Muscle layer of duodenum (tissue), 2 donors: ENCODE data around the gene DHFR2.
A peak's percentile ranks its signal among the peaks of the same experiment; 100 is the strongest.
"Not testable (repeated sequence)": the region's sequence is repeated elsewhere in the genome, so short reads cannot be mapped to it uniquely, and the experiment has no call there.

Experiments used
- H3K27ac ChIP-seq: one replicate; pipeline ENCODE4 v1.7.0; 2013; ENCODE audit warnings: mild to moderate bottlenecking, low read length
- H3K27me3 ChIP-seq: one replicate; pipeline ENCODE4 v1.7.0; 2013; ENCODE audit warnings: low read depth, mild to moderate bottlenecking, control low read depth, low read length
- H3K36me3 ChIP-seq, 2 donors: one replicate each; pipeline ENCODE4 v1.7.0; 2013; ENCODE audit warnings: low read length in 2 of 2, control low read depth in 1 of 2, mild to moderate bottlenecking in 1 of 2; ENCODE audit not compliant: insufficient read depth in 2 of 2, control insufficient read depth in 1 of 2
- H3K4me1 ChIP-seq, 2 donors: one replicate each; pipeline ENCODE4 v1.7.0; 2013; ENCODE audit warnings: low read length in 2 of 2, mild to moderate bottlenecking in 2 of 2, control low read depth in 1 of 2, moderate library complexity in 1 of 2; ENCODE audit not compliant: insufficient read depth in 2 of 2, control insufficient read depth in 1 of 2
- H3K4me3 ChIP-seq, 2 donors: one replicate each; pipeline ENCODE4 v1.7.0; 2013; ENCODE audit warnings: low read length in 2 of 2, low read depth in 1 of 2, mild to moderate bottlenecking in 1 of 2
- H3K9me3 ChIP-seq, 2 donors: one replicate each; pipeline ENCODE4 v1.7.0; 2013; ENCODE audit warnings: low read length in 2 of 2, control low read depth in 1 of 2, mild to moderate bottlenecking in 1 of 2; ENCODE audit not compliant: control insufficient read depth in 1 of 2
- donor health status: healthy.

Gene DHFR2

DNA sequence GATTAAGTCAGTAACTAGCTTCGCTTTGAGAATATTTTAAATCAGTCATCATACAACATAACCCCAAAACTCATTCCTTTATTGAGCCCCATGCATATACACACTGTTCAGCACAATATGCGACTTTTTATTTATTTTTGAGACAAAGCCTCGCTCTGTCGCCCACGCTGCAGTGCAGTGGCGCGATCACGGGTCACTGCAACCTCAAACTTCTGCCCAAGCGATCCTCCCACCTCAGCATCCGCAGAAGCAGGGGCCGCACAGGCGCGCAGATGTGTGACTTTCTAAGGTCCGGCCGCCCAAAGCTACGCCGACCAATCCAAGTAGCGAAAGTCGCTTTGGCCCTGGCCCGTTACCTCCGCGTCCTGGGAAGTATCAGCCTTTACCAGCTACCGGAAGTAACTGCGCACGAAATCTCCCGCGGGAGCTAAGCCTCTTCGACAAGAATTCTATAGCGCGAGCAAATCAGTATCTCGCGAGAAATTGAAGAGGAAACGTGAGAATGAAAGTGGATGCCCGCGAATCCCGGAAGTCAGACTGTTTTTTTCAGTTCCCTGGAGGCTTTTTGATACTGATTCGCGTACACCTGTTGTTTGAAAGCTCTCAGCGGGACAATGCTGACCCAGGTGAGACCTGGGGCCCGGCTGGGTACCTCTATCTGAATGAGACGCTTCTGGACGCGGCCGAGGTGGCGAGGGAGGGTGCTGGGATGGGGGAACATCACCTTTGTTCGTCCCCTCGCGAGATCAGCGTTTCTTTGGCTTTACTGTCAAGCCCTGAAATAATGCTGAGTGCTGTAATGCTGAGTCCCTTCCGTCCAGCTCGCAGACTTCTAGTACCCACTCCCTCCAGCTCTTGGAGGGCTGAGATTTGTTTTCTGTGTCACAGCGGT is at the start of gene DHFR2, which contains the start of gene NSUN3:
DHFR2 (minus strand) TSS at position 404 of the 892 bp plus-strand sequence. CDS start 1,405 bp downstream, outside the sequence.
NSUN3 (plus strand) TSS at position 549 of the 892 bp plus-strand sequence; CDS start at position 615, 66 bp downstream.
- H3K4me1 ChIP-seq: peaks cover 10 to 21% of the 10 kb centered on the region in 2 donors
- H3K27me3 ChIP-seq: no peaks in the 10 kb centered on the region
- peak within 1 kb of the TSS; percentile 83 to 100 for H3K4me3 ChIP-seq
- peaks cover 0 to 21% of the 10 kb centered on the region in 2 donors for H3K36me3 ChIP-seq
- peak within 1 kb of the TSS; percentile 99 for H3K27ac ChIP-seq
- H3K9me3 ChIP-seq: no peaks in the 10 kb centered on the region

DNA sequence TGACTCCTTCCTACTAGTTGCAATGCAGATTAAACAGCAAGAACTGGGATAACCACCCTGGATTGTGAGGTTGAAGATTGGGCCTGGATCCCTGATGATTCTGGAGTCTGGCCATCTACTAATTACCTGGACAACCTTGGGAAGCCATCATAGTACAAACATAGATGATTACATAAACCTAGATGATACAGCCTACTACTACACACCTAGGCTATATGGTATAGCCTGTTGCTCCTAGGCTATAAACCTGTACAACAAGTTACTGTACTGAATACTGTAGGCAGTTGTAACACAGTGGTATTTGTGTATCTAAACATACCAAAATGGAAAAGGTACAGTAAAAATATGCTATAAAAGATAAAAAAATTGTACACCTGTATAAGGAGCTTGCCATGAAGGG is 48.1 kb upstream of the DHFR2 start:
- no peaks in the 10 kb centered on the region for H3K27me3 ChIP-seq
- H3K9me3 ChIP-seq: no peaks in the 10 kb centered on the region
- no peak overlapping the region for H3K27ac ChIP-seq
- no peak overlapping the region for H3K4me3 ChIP-seq
- peaks cover 7 to 18% of the 10 kb centered on the region in 2 donors for H3K36me3 ChIP-seq
- no peaks in the 10 kb centered on the region for H3K4me1 ChIP-seq

DNA sequence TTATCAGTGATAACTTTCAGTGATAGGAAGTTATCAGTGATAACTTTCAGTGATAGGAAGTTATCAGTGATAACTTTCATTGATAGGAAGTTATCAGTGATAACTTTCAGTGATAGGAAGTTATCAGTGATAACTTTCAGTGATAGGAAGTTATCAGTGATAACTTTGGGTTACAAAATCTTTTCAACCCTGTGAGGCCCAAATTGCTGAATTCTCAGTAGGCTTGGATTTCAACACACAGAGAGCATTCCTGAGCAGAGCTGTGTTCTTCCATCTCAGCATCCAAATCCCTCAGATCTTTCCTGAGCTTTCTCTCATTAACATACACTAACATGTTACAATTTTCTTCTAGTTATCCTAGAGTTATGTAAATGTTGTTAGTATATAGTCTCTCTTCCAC is 47.5 kb upstream of the DHFR2 start:
- H3K4me3 ChIP-seq, H3K27ac ChIP-seq, H3K27me3 ChIP-seq, H3K4me1 ChIP-seq, H3K9me3 ChIP-seq: not testable (repeated sequence)
- H3K36me3 ChIP-seq: peaks cover 11 to 22% of the 10 kb centered on the region in 2 donors

DNA sequence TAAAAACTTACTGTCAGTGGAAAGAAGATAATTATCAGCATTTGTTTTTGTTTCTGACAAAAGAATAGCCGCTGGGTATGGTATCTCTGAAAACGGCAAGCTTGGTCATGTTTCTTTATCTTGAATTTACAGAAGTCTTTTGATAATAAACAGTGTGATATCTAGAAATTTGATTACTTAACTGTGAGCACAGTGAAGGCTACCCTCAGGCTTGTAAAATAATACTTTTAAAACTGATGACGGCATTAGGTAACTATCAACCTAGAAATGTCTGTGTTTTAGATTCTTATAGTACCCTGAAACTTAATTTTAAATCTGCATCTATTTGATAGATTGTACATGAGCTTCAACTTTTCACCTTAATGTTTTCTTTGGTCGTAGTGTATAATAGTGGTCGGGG is 43.6 kb upstream of the DHFR2 start:
- Histone ChIP-seq H3K4me3 (no peak overlapping the region), H3K9me3 (no peaks in the 10 kb centered on the region), H3K27me3 (no peaks in the 10 kb centered on the region), H3K27ac (no peak overlapping the region), H3K4me1 (no peaks in the 10 kb centered on the region), H3K36me3 (peaks cover 13 to 29% of the 10 kb centered on the region in 2 donors)

DNA sequence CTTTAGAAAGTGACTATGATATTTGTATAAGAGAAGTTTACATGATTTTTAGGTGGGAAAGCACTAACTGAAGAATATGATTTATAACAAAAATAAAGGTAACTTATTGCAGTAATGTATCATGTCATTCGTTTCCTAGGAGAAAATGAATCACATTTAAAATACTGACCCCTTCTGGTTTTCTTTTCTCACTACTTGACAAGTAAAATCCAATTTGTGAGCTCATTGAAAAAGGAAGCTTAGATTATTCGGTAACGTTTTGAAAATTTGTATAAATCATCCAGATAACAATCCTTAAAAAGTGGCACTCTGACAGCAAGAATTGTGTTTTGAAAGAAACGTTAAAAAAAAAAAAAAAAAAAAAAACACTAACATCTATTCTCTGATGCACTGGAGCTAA is 39.1 kb upstream of the DHFR2 start:
- Histone ChIP-seq H3K27me3 (no peaks in the 10 kb centered on the region), H3K9me3 (no peaks in the 10 kb centered on the region), H3K4me3 (no peak overlapping the region), H3K27ac (no peak overlapping the region), H3K36me3 (peaks cover 33 to 39% of the 10 kb centered on the region in 2 donors), H3K4me1 (no peaks in the 10 kb centered on the region)

DNA sequence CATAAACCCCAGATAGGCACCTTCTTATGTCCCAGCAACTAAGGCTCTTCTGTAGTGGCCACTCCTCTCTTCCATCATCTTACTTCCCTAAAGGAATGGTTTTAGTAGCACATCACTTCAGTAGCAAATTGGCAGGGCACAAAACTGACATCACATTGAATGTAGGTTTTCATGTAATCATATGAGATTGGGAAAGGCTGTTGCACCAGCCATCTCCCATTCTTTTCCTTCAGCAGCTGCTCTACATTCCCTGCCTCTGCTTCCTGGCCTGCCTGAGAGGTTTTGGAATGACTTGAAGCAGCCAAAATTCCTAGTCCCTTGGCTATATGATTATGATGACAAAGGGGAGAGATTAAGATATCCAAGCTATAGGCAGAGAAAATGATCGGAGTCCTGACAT is 36.6 kb upstream of the DHFR2 start:
- no peak overlapping the region for H3K27ac ChIP-seq
- H3K27me3 ChIP-seq: no peaks in the 10 kb centered on the region
- no peak overlapping the region for H3K4me3 ChIP-seq
- no peaks in the 10 kb centered on the region for H3K4me1 ChIP-seq
- no peaks in the 10 kb centered on the region for H3K9me3 ChIP-seq
- peaks cover 42 to 50% of the 10 kb centered on the region in 2 donors for H3K36me3 ChIP-seq

DNA sequence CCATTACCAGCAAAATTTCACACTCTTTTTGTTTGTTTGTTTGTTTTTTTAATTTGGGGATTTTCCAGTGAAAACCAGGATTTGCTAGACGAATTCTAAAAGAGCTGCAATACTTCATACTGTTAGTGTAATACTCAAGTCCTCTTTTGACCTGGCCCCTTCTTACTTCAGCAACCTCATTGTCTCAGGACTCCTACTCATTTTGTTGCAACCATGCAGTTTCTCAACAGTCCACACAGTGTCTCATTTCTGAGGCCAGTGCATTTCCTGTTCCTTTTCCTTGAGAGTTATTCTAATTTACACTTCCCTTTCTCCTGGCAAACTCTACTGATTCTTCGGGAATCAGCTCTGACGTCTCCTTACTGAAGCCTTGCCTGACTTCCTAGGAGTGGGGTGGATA is 35.7 kb upstream of the DHFR2 start:
- Histone ChIP-seq H3K4me1 (no peaks in the 10 kb centered on the region), H3K27me3 (no peaks in the 10 kb centered on the region), H3K9me3 (no peaks in the 10 kb centered on the region), H3K4me3 (no peak overlapping the region), H3K27ac (no peak overlapping the region), H3K36me3 (peaks cover 42 to 50% of the 10 kb centered on the region in 2 donors)

DNA sequence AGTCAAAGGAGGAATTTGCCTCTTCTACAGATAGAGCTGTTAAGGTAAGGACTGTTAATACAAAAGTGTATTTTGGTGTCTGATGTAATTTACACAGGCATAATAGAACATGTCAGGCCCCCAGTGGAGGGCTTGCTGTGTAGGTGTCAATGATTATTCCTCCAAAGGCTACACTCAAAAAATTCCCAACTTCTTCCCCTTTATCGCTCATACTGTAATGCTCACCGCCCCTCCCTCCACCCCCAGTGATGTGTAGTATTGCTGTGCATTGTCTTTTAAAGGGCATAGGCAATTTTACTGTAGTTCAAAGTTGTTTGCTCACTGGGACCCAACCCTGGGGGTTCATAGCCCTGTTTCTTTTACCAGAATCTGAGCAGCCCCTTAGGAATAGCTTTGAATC is 32.4 kb upstream of the DHFR2 start:
- H3K4me1 ChIP-seq: no peaks in the 10 kb centered on the region
- H3K27ac ChIP-seq: no peak overlapping the region
- no peaks in the 10 kb centered on the region for H3K9me3 ChIP-seq
- H3K4me3 ChIP-seq: no peak overlapping the region
- H3K27me3 ChIP-seq: no peaks in the 10 kb centered on the region
- peaks cover 35 to 50% of the 10 kb centered on the region in 2 donors for H3K36me3 ChIP-seq

DNA sequence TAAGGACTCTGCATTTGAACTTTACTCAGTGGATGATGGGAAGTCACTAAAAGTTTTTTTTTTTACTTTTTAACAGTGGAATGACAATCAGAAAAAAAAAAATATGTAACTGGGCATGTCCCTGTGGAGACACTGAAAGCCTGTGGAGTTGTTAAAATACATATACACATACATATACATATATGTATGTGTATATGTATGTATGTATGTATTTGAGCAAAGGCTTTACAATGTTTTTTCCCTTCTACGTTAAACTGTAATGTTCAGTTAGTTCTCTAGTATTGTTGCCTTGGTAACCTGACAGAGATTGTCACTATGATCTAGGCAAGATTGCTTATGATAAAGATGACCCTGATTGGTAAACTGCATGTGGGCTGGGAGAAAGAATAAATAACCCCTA is 30.4 kb upstream of the DHFR2 start:
- H3K27me3 ChIP-seq: no peaks in the 10 kb centered on the region
- no peak overlapping the region for H3K4me3 ChIP-seq
- no peaks in the 10 kb centered on the region for H3K9me3 ChIP-seq
- no peaks in the 10 kb centered on the region for H3K4me1 ChIP-seq
- H3K36me3 ChIP-seq: peaks cover 23 to 43% of the 10 kb centered on the region in 2 donors
- H3K27ac ChIP-seq: no peak overlapping the region

DNA sequence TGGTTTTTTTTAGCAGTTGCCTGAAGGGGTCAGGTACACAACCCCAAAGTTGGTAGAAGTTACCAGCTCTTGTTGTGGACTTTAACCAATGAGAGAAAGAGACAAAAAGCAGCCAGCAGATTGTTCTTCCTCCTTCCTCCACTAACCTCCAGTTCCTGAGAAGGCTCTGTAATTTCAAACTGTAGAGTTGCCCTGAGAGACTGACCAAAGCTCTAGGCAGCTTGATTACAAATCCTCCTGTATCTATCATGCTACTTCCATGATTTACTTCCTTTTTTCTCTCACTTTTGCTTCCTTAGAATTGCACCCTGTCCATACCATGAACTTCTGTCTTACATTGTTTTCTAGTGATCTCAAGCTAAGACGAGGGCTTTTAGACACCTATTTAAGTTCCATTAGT is 29.4 kb upstream of the DHFR2 start:
- Histone ChIP-seq H3K4me3 (no peak overlapping the region), H3K27me3 (no peaks in the 10 kb centered on the region), H3K27ac (no peak overlapping the region), H3K36me3 (peaks cover 14 to 39% of the 10 kb centered on the region in 2 donors), H3K9me3 (no peaks in the 10 kb centered on the region), H3K4me1 (no peaks in the 10 kb centered on the region)

DNA sequence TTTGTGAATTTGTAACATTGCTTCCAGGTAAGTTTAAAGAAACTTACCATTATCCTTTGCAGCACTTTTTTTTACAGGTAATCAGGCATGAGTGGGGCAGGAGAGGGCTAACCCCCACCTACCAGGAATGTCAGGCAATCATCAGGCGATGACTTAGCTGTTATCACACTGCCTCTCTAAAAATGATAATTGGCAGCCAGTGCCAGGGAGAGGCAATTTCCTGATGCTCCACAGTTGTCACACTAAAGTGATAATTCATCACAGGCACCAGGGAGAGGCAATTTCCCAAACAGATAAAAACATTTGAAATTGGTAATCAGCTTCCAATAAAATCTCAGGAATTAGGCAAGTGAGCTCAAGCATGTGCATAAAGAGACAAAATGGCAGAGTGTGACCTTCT is 26.4 kb upstream of the DHFR2 start:
- no peaks in the 10 kb centered on the region for H3K9me3 ChIP-seq
- H3K27me3 ChIP-seq: no peaks in the 10 kb centered on the region
- peaks cover 4 to 28% of the 10 kb centered on the region in 2 donors for H3K36me3 ChIP-seq
- H3K4me3 ChIP-seq: no peak overlapping the region
- H3K4me1 ChIP-seq: no peaks in the 10 kb centered on the region
- H3K27ac ChIP-seq: no peak overlapping the region
